ENCODE results near the gene FRMD4A.

FRMD4A gene

GRCh38 chr10:14024329-14025202 is 306.2 kb downstream of the FRMD4A start:
- no peaks in the 10 kb centered on the region for H3K36me3 ChIP-seq
- H3K27me3 ChIP-seq = peaks cover 42% of the 10 kb centered on the region
- no peaks in the 10 kb centered on the region for H3K4me1 ChIP-seq (ENCODE audit: control insufficient read depth in 1 of 2, insufficient read depth in 1 of 2, low read depth in 1 of 2, low read length in 1 of 2)
- no peak overlapping the region for H3K4me3 ChIP-seq (ENCODE audit: low read depth in 1 of 2, low read length in 1 of 2)
- no peak for TF ChIP-seq CTCF (IDR thresholded peaks at IDR 0.05)
- H3K9me3 ChIP-seq = no peaks in the 10 kb centered on the region
- no peak overlapping the region for H3K27ac ChIP-seq

GRCh38 chr10:14023673-14024328 is 306.9 kb downstream of the FRMD4A start:
- Histone ChIP-seq H3K9me3 (no peaks in the 10 kb centered on the region), H3K27me3 (peaks cover 39% of the 10 kb centered on the region), H3K27ac (no peak overlapping the region), H3K4me1 (ENCODE audit: control insufficient read depth in 1 of 2, insufficient read depth in 1 of 2, low read depth in 1 of 2, low read length in 1 of 2) (no peaks in the 10 kb centered on the region), H3K4me3 (ENCODE audit: low read depth in 1 of 2, low read length in 1 of 2) (no peak overlapping the region), H3K36me3 (no peaks in the 10 kb centered on the region)
- TF ChIP-seq CTCF (IDR thresholded peaks at IDR 0.05) = no peak

GRCh38 chr10:14022954-14023672 is 307.6 kb downstream of the FRMD4A start:
- H3K9me3 ChIP-seq = no peaks in the 10 kb centered on the region
- no peak overlapping the region for H3K4me3 ChIP-seq (ENCODE audit: low read depth in 1 of 2, low read length in 1 of 2)
- no peaks in the 10 kb centered on the region for H3K36me3 ChIP-seq
- TF ChIP-seq CTCF (IDR thresholded peaks at IDR 0.05) = no peak
- H3K4me1 ChIP-seq (ENCODE audit: control insufficient read depth in 1 of 2, insufficient read depth in 1 of 2, low read depth in 1 of 2, low read length in 1 of 2) = no peaks in the 10 kb centered on the region
- H3K27me3 ChIP-seq = peaks cover 39% of the 10 kb centered on the region
- no peak overlapping the region for H3K27ac ChIP-seq

- no peak overlapping the region for H3K4me3 ChIP-seq (ENCODE audit: low read depth in 1 of 2, low read length in 1 of 2)
- peaks cover 39% of the 10 kb centered on the region for H3K27me3 ChIP-seq
- H3K9me3 ChIP-seq = no peaks in the 10 kb centered on the region
- H3K36me3 ChIP-seq = no peaks in the 10 kb centered on the region
- H3K27ac ChIP-seq = no peak overlapping the region
- no peak for TF ChIP-seq CTCF (IDR thresholded peaks at IDR 0.05)
- H3K4me1 ChIP-seq (ENCODE audit: control insufficient read depth in 1 of 2, insufficient read depth in 1 of 2, low read depth in 1 of 2, low read length in 1 of 2) = no peaks in the 10 kb centered on the region
Observed at GRCh38 chr10:14022052-14022451, 308.7 kb downstream of the FRMD4A start.

GRCh38 chr10:14020037-14020664 is 310.6 kb downstream of the FRMD4A start:
- no peaks in the 10 kb centered on the region for H3K9me3 ChIP-seq
- no peak overlapping the region for H3K4me3 ChIP-seq (ENCODE audit: low read depth in 1 of 2, low read length in 1 of 2)
- no peak overlapping the region for H3K27ac ChIP-seq
- H3K4me1 ChIP-seq (ENCODE audit: control insufficient read depth in 1 of 2, insufficient read depth in 1 of 2, low read depth in 1 of 2, low read length in 1 of 2) = no peaks in the 10 kb centered on the region
- no peaks in the 10 kb centered on the region for H3K36me3 ChIP-seq
- no peak for TF ChIP-seq CTCF (IDR thresholded peaks at IDR 0.05)
- peaks cover 32% of the 10 kb centered on the region for H3K27me3 ChIP-seq
